Measurements from ENCODE around the gene BST1. TPM values are rescaled to one million over a fixed set of nuclear protein-coding genes. Genes with fewer than 3 reads are reported as not detected.
"Not testable (repeated sequence)": the region's sequence is repeated elsewhere in the genome, so short reads cannot be mapped to it uniquely, and the experiment has no call there.

BST1 gene
- total RNA-seq, 4 donors from 2014 or later = 0.26 to 2.1 (median 0.95) TPM

DNA sequence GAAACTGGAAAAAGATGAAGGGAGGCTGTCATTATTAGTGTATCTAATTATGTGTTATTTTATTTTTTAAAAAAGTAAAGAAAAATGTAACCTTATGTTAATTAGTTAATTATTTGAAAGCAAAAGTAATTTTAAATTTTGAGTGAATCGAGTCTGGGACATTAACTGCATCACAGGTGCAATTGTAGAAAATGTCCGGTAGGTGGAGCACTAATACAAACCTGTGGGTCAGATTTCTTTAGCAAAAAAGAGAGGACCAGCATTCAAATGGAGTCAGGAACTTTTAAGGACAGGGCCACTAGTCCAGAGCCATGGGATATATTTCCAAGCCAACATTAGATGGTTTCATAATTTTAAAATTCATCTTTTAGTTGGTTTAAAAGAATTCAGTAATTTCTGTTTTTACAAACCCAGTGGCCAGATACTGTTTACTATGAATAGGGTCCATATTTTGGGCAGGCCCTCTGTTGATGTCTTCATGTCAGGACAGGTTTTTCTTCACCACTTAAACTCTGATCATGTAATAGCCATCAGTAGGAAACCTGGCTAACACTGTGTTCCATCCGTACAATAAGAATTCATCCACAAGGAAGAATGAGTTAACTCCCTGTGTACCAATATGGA lies 27.2 kb downstream of the BST1 start:
- TF ChIP-seq, protein P1, sequence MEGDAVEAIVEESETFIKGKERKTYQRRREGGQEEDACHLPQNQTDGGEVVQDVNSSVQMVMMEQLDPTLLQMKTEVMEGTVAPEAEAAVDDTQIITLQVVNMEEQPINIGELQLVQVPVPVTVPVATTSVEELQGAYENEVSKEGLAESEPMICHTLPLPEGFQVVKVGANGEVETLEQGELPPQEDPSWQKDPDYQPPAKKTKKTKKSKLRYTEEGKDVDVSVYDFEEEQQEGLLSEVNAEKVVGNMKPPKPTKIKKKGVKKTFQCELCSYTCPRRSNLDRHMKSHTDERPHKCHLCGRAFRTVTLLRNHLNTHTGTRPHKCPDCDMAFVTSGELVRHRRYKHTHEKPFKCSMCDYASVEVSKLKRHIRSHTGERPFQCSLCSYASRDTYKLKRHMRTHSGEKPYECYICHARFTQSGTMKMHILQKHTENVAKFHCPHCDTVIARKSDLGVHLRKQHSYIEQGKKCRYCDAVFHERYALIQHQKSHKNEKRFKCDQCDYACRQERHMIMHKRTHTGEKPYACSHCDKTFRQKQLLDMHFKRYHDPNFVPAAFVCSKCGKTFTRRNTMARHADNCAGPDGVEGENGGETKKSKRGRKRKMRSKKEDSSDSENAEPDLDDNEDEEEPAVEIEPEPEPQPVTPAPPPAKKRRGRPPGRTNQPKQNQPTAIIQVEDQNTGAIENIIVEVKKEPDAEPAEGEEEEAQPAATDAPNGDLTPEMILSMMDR (IDR thresholded peaks at IDR 0.05 in 4 of 5, conservative IDR thresholded peaks at IDR 0.05 in 1 of 5) = peak; percentile 58 to 88 (median 71)
- no peak for TF ChIP-seq POLR2A (IDR thresholded peaks at IDR 0.05)
- DNase-seq (no peak), ATAC-seq (peak; percentile 75 to 87)
- Histone ChIP-seq H3K9me3 (no peaks in the 10 kb centered on the region), H3K27me3 (no peaks in the 10 kb centered on the region), H3K4me3 (no peak overlapping the region), H3K4me1 (no peaks in the 10 kb centered on the region), H3K36me3 (no peaks in the 10 kb centered on the region), H3K27ac (no peak overlapping the region)
- in situ Hi-C loops (cut with MboI; ENCODE audit: low sequenced_read_pairs in 4 of 4) (loop anchor here in 3 of 4 donors (10.0 to 25.0 kb wide), 2 partner anchors 232 to 275 kb away; partner anchors contain the start of gene FGFBP2 (in 1 of the 3)), intact Hi-C loops (cut with DNase I; ENCODE audit: low total_unique reads) (loop anchor here (1.0 to 10.0 kb wide), 4 partner anchors 49 to 271 kb away; partner anchors contain the start of gene CD38)

DNA sequence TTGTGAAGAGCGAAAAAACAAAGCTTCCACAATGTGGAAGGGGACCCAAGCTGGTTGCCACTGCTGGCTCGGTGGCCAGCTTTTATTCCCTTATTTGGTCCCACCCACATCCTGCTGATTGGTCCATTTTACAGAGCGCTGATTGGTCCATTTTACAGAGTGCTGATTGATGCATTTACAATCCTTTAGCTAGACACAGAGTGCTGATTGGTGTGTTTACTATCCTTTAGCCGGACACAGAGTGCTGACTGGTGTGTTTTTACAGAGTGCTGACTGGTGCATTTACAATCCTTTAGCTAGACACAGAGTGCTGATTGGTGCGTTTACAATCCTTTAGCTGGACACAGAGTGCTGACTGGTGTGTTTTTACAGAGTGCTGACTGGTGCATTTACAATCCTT lies 30.2 kb downstream of the BST1 start:
- H3K9me3 ChIP-seq; DNase-seq; H3K4me3 ChIP-seq; H3K36me3 ChIP-seq; ATAC-seq; H3K27ac ChIP-seq; H3K4me1 ChIP-seq; intact Hi-C loops (cut with DNase I; ENCODE audit: low total_unique reads); H3K27me3 ChIP-seq: not testable (repeated sequence)
- in situ Hi-C loops (cut with MboI; ENCODE audit: low sequenced_read_pairs in 4 of 4) = loop anchor here in 2 of 4 donors (10.0 to 25.0 kb wide), 2 partner anchors 229 to 272 kb away; partner anchors contain the start of gene FGFBP2 (in 1 of the 2)

DNA sequence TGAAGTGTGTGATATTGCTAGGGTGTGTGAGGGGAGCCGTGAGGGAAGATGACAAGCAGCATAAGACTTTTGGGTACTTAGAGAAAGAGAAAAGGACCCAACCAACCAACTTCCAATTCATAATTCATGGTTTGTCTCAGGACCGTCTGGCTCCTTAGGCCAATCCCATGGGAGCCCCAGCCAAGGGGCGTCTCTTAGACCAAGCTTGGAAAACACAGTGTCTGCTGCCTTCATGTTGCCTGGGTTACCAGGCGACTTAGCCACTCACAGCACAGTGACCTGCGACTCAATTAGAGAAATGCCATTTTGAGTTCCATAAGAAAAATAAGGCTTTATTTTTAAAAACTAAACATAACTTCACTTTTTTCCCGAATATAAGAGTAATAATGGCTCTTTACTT lies 32.7 kb downstream of the BST1 start:
- TF ChIP-seq, protein P1 (IDR thresholded peaks at IDR 0.05 in 4 of 5, conservative IDR thresholded peaks at IDR 0.05 in 1 of 5) = no peak
- TF ChIP-seq POLR2A (IDR thresholded peaks at IDR 0.05) = no peak
- intact Hi-C loops (cut with DNase I; ENCODE audit: low total_unique reads) = no loop called here
- no peaks in the 10 kb centered on the region for H3K9me3 ChIP-seq

DNA sequence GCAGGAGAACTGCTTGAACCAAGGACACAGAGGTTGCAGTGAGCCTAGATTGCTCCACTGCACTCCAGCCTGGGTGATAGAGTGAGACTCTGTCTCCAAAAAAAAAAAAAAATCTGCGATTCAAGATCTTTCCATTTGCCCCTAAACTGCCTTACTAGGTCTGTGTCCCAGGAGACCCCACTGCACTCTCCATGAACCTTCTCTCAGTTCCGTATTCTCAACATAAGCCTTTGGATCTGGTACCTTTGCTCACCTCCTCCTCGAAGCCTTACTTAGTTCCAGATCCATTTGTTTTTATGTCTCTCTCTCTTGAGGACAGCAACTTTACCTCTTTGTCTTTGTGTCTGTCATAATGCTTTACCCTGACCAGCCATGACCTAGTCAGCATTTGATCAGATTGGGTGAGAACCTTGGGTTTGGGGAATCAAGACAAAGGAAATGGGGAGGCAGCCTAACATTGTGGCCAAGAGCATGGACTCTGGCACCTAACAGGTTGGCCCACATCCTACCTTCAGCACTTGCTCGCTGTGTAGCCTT lies 33.7 kb downstream of the BST1 start:
- no peak for TF ChIP-seq POLR2A (IDR thresholded peaks at IDR 0.05)
- TF ChIP-seq, protein P1 (IDR thresholded peaks at IDR 0.05 in 4 of 5, conservative IDR thresholded peaks at IDR 0.05 in 1 of 5) = no peak
- H3K36me3 ChIP-seq = no peaks in the 10 kb centered on the region
- H3K27ac ChIP-seq = no peak overlapping the region
- DNase-seq (no peak), ATAC-seq (no peak)
- H3K4me3 ChIP-seq = no peak overlapping the region
- in situ Hi-C loops (cut with MboI; ENCODE audit: low sequenced_read_pairs in 4 of 4) = loop anchor here in 2 of 4 donors (10.0 to 25.0 kb wide), 2 partner anchors 226 to 268 kb away; partner anchors contain the start of gene FGFBP2 (in 1 of the 2)
- no peaks in the 10 kb centered on the region for H3K27me3 ChIP-seq
- intact Hi-C loops (cut with DNase I; ENCODE audit: low total_unique reads) = no loop called here
- no peaks in the 10 kb centered on the region for H3K9me3 ChIP-seq
- H3K4me1 ChIP-seq = no peaks in the 10 kb centered on the region

More for the DNA sequence above, 32.7 kb downstream of the BST1 start:
- Histone ChIP-seq H3K36me3 (no peaks in the 10 kb centered on the region), H3K27me3 (no peaks in the 10 kb centered on the region), H3K4me3 (no peak overlapping the region), H3K27ac (no peak overlapping the region), H3K4me1 (no peaks in the 10 kb centered on the region)
- ATAC-seq = no peak
- in situ Hi-C loops (cut with MboI; ENCODE audit: low sequenced_read_pairs in 4 of 4) = loop anchor here in 2 of 4 donors (10.0 to 25.0 kb wide), 2 partner anchors 227 to 269 kb away; partner anchors contain the start of gene FGFBP2 (in 1 of the 2)
- no peak for DNase-seq

DNA sequence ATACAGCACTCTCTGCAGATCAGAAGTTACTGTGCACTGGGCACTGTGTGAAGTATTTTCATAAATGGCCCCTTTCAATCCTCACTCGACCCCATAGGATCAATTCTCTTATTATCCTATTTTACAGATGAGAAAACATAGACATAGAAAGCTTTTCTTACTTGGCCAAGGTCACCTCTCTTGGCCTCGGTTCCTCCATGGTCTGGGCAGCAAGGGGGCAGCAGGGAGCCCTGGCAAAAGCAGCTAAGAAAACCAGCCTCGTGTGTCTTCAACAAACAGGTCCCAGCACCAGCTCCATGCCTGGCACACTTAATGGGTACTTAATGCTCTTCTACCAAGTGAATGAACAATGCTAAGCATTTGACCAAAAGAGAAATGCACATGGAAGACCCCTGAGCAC lies 34.4 kb downstream of the BST1 start:
- ATAC-seq (no peak), DNase-seq (no peak)
- Histone ChIP-seq H3K27me3 (no peaks in the 10 kb centered on the region), H3K36me3 (no peaks in the 10 kb centered on the region), H3K4me1 (no peaks in the 10 kb centered on the region), H3K27ac (no peak overlapping the region), H3K4me3 (no peak overlapping the region), H3K9me3 (no peaks in the 10 kb centered on the region)
- intact Hi-C loops (cut with DNase I; ENCODE audit: low total_unique reads) (no loop called here), in situ Hi-C loops (cut with MboI; ENCODE audit: low sequenced_read_pairs in 4 of 4) (loop anchor here in 2 of 4 donors (10.0 to 25.0 kb wide), 2 partner anchors 225 to 268 kb away; partner anchors contain the start of gene FGFBP2 (in 1 of the 2))
- TF ChIP-seq, protein P1 (IDR thresholded peaks at IDR 0.05 in 4 of 5, conservative IDR thresholded peaks at IDR 0.05 in 1 of 5) = no peak
- TF ChIP-seq POLR2A (IDR thresholded peaks at IDR 0.05) = no peak
